ELR (cell line): Measurements from ENCODE around the gene GALNT12.

Experiments
- DNase-seq: peaks from one replicate; pipeline ENCODE4 v3.0.0-alpha.2; 2015; ENCODE audit warnings: low read depth

The GALNT12 gene

DNA sequence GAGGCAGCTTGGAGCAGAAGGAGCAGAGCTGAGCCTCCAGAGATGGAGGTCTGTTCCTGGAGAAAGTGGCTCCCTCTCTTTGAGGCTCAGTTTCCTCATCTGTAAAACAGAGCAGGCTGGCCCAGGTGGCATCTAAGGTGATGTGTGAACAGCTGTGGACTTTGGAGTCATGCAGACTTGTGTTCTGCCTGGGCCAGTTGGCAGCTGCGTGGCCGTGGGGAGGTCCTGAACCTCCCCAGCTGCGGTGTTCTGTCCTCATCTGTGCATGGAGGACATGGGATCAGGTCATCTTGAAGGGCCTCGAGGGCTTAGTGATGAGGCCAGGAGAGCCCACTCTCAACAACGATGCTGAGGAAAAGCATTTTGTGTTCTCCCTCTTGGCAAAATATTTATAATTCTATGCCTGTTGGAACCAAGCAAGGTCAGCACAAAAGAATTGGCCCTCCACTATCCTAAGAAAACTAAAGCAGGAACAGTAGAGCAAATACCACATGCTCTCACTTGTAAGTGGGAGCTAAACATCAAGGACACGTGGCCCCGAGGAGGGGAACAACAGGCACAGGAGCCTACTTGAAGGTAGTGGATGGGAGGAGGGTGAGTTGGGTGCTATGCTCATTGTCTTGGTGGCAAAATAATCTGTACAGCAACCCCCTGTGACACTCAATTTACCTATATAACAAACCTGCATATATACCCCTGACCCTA, 73.0 kb downstream of the GALNT12 start:
- no peak for DNase-seq

DNA sequence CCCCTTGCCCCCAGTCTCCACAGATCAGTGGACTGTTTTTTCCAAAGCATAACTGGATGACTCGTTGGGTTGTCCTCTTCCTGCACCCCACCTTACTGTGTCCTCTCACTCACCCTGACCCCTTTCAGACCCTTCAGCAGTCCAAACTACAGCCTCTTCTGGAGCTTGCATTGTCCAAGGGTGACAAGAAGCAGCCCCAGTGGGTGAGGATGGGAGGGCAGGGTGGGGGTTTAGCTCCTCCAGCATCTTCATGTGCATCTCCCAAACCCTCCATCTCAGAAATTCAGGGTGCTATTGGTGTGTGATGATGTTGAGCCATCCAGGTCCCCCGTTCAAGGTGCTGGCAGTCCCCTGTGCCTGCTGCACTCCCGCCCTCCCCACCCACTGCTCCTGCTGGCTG, 73.9 kb downstream of the GALNT12 start:
- DNase-seq: no peak

DNA sequence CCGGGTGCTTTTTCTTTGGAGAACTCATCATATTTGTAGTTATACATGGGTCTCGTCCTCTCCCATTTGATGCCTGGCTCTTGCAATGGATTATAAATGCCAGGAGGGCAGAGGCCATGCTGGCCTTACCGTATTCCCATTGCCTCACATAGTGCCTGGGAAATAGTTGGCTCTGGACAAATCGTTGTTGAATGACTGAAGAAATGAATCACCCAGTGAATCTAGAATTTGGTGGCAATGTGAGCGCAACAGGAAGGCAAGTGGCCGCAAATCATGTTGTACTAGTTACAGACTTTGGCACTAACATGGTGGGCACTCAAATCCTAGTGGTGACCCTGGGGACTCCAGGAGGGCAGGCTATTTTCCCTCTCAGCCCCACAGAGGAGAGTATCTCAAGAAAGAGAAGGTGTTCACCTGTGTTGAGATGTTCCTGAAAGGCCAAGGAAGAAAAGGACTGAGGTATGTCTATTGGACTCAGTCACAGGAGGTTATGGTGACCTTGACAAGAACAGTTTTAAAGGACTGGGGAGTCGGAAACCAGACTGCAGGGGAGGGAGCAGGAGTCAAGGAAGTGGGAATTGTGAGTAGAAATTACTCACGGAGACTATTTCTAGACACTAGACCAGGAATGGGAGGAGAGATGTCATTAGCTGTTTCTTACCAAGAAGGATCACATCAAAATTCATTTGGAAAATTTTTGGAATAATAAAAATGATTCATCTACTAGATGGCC, 74.5 kb downstream of the GALNT12 start:
- no peak for DNase-seq

DNA sequence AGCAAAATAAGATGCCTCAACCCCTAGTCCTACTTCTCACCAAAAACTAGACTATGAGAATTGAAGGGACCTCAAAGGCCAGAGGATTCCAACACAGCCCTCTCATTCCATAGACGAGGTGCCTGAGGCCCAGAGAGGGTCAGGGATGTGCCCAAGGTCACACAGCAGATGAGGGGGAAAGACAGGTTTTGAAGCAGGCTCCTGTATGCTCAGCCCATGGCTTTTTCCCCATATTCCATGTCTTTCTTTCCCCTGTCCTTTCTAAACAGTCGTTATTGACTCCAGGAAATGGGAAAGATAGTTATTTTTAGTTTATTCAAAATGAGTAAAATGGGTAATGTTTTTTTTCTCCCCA, 75.1 kb downstream of the GALNT12 start:
- no peak for DNase-seq

DNA sequence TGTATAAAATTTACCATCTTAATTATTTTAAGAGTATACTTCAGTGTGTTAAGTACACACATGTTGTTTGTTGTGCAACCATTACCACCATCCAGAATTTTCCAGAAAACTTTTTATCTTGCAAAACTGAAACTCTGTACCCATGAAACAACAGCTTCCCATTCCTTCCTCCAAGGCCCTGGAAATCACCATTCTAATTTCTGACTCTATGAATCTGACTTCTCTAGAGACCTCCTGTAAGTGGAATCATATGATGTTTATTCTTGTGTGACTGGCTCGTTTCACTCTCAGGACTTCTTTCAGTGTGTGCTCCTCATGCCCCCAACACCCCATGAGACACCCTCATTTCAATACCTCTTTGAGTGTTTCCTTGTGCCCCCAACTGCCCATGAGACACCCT, 75.8 kb downstream of the GALNT12 start:
- DNase-seq: no peak

DNA sequence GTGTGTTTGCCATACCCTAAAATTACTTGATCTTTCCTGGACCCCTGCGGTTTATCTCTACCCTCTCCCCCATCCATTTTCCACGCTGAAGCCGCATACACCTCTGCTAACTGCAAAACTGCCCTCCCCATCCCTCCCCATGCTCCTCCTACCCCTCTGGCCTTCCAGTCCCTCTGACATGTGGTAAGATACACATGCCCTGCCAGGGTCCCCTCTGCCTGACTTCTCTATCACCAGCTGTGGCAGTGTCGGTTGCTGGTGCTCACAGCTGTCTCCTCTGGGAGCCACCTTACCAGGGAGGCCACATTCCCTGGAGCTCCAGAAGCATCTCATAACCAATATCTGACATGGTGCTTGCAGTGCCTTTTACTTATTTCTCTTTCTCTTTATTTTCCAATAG, 77.4 kb downstream of the GALNT12 start:
- no peak for DNase-seq

DNA sequence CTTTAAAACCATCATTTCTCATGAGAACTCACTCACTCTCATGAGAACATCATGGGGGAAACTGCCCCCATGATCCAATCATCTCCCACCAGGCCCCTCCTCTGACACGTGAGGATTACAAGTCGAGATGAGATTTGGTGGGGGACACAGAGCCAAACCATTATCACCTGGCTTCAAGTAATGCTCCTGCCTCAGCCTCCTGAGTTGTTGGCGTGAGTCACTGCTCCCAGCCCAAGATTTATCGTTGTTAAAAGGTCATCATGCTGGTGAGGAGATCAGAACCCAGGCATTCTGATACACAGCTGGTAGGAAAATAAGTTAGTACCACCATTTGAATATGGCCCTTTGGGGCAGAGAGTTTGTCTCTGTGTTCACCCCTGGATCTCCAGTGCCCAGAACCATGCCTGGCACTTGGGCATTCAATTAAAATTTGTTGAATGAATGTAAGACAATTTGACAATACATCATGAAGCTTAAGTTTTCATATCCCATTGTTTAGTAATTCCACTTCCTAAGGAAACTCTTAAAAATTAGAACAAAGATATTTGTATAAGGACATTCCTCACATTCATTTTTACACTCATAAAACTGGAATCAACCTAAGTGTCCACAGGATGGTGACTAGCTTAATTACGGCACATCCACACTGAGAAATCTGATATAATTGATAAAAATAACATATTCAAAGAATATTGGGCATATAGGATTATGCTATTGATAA, 78.3 kb downstream of the GALNT12 start:
- no peak for DNase-seq

DNA sequence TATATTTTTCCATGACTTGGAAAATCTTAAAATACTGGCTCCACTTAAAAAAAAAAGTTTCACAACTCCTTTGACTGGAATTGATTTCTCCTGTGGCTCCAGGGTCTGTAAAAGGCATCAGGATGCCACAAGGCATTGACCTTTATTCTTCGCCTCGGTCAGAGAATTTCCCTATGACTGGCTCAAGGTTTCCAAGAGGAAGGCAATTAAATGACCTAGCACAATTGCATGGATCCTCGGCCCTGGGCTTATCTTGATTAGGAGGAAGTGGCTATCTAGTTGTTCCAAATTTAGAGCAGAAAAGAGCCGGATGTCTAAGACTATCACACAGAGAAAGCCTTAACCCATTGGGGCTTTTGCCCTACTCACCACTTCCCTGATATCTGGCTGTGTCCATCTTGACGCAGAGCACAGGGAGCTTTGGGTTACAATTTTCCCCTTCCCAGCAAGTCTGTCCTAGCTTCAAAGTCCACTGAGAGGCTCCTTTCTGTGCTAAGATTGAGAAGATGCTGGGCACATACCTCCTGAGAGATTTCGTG, 79.3 kb downstream of the GALNT12 start:
- DNase-seq: no peak

DNA sequence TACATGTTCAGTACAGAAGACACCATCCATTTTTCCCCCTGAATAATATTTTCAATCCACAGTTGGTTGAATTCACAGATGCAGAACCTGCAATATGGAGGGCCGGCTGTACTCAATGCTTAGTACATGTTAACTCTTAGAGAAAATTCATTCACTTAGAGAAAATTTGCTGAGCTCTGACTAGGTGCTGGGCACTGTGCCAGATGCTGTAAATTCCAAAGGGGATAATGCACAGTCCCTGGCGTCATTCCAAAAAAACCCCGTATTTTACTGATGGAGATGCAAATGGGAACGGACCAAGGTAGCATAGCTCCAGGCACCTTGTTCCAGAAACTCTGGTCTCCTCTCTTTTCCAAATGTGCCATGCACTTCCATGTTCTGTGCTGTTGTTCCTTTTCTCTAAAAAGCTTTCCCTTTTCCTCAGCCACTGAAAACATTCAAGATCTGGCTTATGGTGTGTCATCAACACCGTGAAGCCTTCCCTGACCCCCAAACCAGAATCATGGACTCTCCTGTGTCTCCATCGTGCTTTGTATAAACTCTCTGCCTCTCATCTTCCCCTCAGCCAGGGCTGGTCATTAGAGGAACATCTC, 80.5 kb downstream of the GALNT12 start:
- DNase-seq: peak; percentile 62

DNA sequence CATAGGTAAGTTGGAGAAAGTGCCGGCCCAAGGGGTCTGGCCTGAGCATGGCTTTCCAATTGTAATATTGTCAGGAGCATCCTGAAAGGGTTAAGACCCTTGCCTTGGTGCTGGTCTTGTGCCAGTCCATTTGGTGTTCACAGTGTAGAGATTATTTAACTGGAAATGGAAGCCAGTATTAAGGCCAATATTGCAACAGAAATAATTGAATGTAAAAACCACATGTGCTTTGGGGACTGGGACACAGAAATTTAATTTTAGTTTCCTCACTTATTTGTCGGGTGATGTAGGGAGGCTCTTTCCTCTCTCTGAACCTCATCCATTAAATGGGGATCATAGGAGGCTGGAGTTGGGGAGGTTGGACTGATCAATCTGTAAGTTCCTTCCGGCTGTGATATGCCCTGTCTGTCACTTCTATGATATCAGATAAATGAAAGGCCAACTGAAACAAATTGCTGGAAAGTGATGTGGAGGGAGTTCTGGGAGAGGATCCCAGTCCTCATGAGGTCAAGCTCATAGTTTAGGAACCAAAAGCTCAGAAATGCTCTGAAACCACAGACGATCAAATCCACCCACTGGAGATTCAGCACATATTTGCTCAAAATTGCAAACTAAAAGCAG, 81.4 kb downstream of the GALNT12 start:
- DNase-seq: no peak

DNA sequence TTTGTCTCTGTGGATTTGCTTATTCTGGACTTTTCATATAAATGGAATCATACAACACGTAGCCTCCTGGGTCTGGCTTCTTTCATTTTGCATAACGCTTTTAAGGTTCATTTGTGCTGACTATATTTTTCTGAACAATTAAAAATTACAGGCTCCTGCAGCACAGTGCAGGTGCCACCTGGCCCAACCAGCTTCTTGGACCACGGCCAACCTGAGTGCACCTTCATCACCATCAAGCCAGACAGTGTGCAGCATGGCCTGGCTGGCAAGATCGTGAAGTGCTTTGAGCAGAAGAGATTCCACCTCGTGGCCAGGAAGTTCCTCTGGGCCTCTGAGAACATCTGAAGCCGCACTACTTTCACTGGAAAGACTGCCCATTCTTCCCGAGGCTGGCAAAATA, 82.8 kb downstream of the GALNT12 start:
- DNase-seq: no peak

DNA sequence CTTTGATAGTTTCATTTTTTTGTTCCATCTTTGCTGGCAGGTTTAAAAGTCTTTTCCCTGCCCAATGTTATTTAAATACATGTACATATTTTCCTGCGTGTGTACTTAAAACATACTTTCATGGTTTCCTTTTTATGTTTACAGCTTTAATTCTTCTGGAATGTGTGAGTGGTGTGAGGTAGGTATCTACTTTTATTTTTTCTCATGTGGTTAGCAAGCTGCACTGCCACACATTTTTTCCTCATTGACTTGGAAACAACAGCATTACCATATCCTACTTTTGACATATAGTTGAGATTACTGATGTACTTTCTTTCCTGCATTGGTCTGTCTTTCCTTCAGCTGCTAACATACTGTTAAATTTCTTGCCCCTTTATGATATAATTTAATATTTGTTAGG, 84.8 kb downstream of the GALNT12 start:
- DNase-seq: no peak

DNA sequence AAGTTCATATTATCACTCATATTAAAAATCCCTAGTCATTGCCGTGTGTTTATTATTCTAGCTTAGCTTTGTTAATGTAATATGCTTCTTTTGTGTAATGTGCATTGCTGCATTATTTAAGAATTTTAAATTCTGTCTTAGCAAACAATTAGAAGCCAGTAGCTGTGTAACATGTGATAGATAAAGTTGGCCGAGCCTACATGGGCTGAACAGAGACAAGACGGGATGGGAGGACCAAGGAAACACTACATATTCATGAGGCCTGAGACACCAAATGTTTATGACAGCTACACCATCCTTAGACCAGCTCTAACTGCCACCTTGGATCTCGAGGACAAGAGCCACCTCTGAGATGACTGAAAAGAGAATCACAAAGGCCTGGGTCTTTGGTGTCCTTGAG, 85.2 kb downstream of the GALNT12 start:
- no peak for DNase-seq

DNA sequence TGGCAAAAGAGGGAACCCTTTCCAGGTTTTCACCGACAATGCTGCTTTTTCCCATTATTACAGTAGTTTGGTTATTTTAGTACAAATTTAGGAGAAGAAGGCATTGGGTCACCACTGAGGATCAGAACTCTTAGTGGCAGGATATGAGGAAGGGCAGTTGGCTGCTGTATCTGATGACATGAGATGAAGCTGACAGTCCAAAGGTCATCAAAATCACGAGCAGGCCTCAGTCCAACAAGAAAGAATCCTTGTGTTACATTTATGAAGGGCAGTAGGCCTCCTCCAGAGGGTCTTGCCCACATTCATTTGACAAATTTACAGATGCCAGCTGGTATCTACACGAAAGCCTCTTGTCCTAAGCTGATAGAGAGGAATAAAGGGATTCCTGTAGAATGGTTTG, 86.7 kb downstream of the GALNT12 start:
- no peak for DNase-seq

DNA sequence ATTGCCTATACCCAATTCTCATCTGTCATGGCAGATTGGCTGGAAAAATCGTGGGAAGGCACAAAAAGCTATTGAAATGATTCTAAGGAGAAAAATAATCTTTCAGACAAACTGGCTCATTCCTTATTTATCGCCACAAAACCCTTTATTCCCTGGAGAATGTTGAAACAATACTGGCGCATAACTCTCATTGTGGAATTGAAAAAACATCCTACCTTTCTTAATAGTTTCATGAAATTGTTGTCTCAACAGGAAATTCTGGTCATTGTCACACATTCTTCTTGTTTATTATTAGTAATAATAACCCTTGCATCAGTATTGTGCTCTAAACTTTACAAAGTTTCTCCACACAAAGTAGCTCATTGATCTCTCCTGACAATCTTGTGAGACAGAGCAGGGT, 87.3 kb downstream of the GALNT12 start:
- DNase-seq: no peak

DNA sequence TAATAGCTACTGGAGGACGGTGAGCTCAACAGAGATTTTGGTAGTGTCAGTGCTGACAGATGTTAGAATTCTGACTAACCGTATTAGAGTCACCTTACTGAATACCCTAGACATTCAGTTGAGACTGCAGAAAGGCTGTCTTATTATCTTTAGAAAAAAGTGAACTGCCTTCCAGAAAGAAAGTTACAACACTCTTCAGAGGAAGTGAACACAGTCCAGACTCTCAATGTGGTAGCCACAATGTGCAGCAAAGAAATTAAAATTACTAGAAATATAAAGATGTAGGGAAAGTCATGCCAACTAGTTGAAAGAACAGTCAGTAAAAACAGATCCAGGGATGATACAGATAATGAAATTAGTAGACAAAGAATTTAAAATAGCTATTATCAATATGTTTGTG, 89.2 kb downstream of the GALNT12 start:
- no peak for DNase-seq

DNA sequence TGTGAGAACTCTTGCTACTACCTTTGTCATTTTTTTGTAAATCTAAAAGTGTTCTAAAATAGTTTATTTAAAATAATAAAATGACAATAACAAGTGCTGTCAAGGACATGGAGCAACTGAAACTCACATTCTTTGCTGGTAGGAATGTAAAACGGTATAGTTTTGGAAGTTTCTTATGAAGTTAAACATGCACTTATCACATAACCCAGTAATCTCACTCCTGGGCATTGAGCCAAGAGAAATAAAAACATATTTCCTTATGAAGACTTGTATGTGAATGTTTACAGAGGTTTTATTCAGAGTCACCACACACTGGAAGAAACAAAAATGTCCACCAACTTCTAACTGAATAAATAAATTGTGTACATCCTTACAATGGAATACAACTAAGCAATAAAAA, 90.3 kb downstream of the GALNT12 start:
- no peak for DNase-seq

DNA sequence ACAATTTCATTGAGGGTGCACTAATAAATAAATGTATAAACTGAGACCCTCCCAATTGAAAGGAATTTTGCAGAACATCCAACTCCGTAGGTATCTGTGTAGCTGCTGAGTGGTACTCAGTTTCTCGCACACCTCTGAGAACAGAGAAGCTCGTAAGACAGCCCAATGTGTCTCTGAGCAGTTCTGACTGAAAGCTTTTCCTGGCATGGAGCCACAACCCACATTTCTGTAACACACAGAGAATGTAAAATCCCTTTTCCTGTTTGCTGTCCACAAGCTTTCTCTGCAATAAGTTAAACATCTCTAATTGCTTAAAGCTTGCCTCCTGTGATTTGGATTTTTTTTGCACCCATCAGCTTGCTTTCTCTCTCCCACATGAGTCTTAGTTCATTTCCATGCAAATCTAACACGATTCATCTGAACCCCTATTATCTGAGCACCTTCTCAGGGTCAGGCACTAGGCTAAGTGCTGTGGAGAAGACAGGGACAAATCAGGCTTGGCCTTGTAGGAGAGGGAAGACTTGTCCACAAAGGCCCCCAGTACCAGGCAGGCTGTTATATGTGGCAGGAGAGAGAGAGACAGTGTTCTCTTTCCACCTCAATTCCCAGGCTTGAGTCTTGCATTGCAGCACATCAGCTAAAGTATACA, 92.1 kb downstream of the GALNT12 start:
- peak; percentile 68 for DNase-seq
